ENCODE results near the gene TGFB3.

- no peak for TF ChIP-seq CTCF (IDR thresholded peaks at IDR 0.05)
- no peak for TF ChIP-seq POLR2A (IDR thresholded peaks at IDR 0.05)
Observed at GRCh38 chr14:76022991-76023390, 41.2 kb upstream of the TGFB3 start.
